ENCODE results near the gene TMEM208.
A peak's percentile ranks its signal among the peaks of the same experiment; 100 is the strongest.

Gene TMEM208

GRCh38 chr16:67254801-67255552, 28.0 kb downstream of the TMEM208 start:
- no peak for DNase-seq

- DNase-seq: no peak
Measured at GRCh38 chr16:67255553-67256221, 28.8 kb downstream of the TMEM208 start.

- no peak for DNase-seq
Measured at GRCh38 chr16:67256701-67257230, 29.8 kb downstream of the TMEM208 start.

- no peak for DNase-seq
Measured at GRCh38 chr16:67257486-67258160, 30.7 kb downstream of the TMEM208 start.

GRCh38 chr16:67258161-67258835, 31.4 kb downstream of the TMEM208 start:
- no peak for DNase-seq

- DNase-seq: no peak
Measured at GRCh38 chr16:67259705-67260104, 32.8 kb downstream of the TMEM208 start.

- peak in 1 of 2 donors; percentile 50 for DNase-seq
Measured at GRCh38 chr16:67260426-67261063, 33.6 kb downstream of the TMEM208 start.

- DNase-seq: no peak
Measured at GRCh38 chr16:67263201-67263600, 36.3 kb downstream of the TMEM208 start.

GRCh38 chr16:67264277-67264676, 37.3 kb downstream of the TMEM208 start:
- DNase-seq: no peak

GRCh38 chr16:67264866-67265265, 37.9 kb downstream of the TMEM208 start:
- DNase-seq: no peak

GRCh38 chr16:67265834-67266233, 38.9 kb downstream of the TMEM208 start:
- DNase-seq: no peak

GRCh38 chr16:67268136-67268579, 41.2 kb downstream of the TMEM208 start:
- DNase-seq: no peak

- DNase-seq: no peak
Measured at GRCh38 chr16:67269766-67270165, 42.8 kb downstream of the TMEM208 start.

- DNase-seq: no peak
Measured at GRCh38 chr16:67270931-67271338, 44.0 kb downstream of the TMEM208 start.

GRCh38 chr16:67271446-67271845, 44.5 kb downstream of the TMEM208 start:
- no peak for DNase-seq

GRCh38 chr16:67275321-67275720, 48.4 kb downstream of the TMEM208 start:
- no peak for DNase-seq

- DNase-seq: no peak
Measured at GRCh38 chr16:67277294-67277998, 50.5 kb downstream of the TMEM208 start.

- DNase-seq: no peak
Measured at GRCh38 chr16:67277999-67278772, 51.3 kb downstream of the TMEM208 start.

All from bone marrow (tissue), 2 donors.